ENCODE measurements around the gene SNX2. TPM values are rescaled to one million over a fixed set of nuclear protein-coding genes. Genes with fewer than 3 reads are reported as not detected.

The SNX2 gene
- total RNA-seq, 1 donor = 124 TPM

DNA sequence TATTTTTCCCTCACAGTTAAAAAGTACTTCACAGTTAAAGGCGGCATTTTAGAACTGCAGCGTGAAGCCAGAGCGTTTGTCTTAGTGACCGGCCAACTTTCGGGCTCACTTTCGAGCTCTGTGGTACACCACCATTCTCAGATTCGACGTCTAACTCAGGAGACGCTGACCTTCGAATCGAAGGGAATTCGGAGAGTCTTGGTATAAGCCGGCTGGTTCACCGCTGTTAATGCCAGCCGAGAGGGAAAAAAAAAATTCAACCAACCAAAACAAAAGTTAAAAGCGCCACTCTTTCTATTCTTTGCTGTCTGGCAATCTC, 70.0 kb downstream of the SNX2 start:
- Histone ChIP-seq H3K36me3 (ENCODE audit: insufficient read depth, low read length) (no peaks in the 10 kb centered on the region), H3K27me3 (ENCODE audit: insufficient read depth, low read length) (no peaks in the 10 kb centered on the region), H2AFZ (ENCODE audit: low read length) (peak overlapping the region; percentile 94), H3K27ac (ENCODE audit: low read depth, low read length) (peak overlapping the region; percentile 70), H3K79me2 (ENCODE audit: insufficient read depth, low read length) (peaks cover 25% of the 10 kb centered on the region), H3K4me3 (ENCODE audit: insufficient read depth, low read length) (peak overlapping the region; percentile 87), H3K4me1 (ENCODE audit: insufficient read depth, low read length) (peaks cover 27% of the 10 kb centered on the region), H3K9me3 (ENCODE audit: low read depth, low read length) (no peaks in the 10 kb centered on the region), H4K20me1 (ENCODE audit: insufficient read depth, low read length) (no peaks in the 10 kb centered on the region), H3K4me2 (ENCODE audit: insufficient read depth, low read length) (peak overlapping the region; percentile 96)
- TF ChIP-seq CTCF (IDR thresholded peaks at IDR 0.05; ENCODE audit: extremely low read depth, low read depth, low read length) = no peak
- no peak for DNase-seq (ENCODE audit: insufficient read length, low spot score, missing footprints)

GRCh38 chr5:122845229-122846050, 70.6 kb downstream of the SNX2 start, which contains the start of gene SNX24:
Gene SNX24, plus strand, starts transcription at chr5:122845613. Its CDS starts 21 bp downstream, at chr5:122845634.
- peak within 1 kb of the TSS; percentile 72 for H3K27ac ChIP-seq (ENCODE audit: low read depth, low read length)
- H3K27me3 ChIP-seq (ENCODE audit: insufficient read depth, low read length) = no peaks in the 10 kb centered on the region
- H3K36me3 ChIP-seq (ENCODE audit: insufficient read depth, low read length) = no peaks in the 10 kb centered on the region
- peak within 1 kb of the TSS; percentile 96 for H3K4me2 ChIP-seq (ENCODE audit: insufficient read depth, low read length)
- no peak for TF ChIP-seq CTCF (IDR thresholded peaks at IDR 0.05; ENCODE audit: extremely low read depth, low read depth, low read length)
- DNase-seq (ENCODE audit: insufficient read length, low spot score, missing footprints) = peak; percentile 96
- H3K4me1 ChIP-seq (ENCODE audit: insufficient read depth, low read length) = peaks cover 27% of the 10 kb centered on the region
- peaks cover 31% of the 10 kb centered on the region for H3K79me2 ChIP-seq (ENCODE audit: insufficient read depth, low read length)
- H3K4me3 ChIP-seq (ENCODE audit: insufficient read depth, low read length) = peak within 1 kb of the TSS; percentile 87
- H2AFZ ChIP-seq (ENCODE audit: low read length) = peak within 1 kb of the TSS; percentile 94
- no peaks in the 10 kb centered on the region for H3K9me3 ChIP-seq (ENCODE audit: low read depth, low read length)
- no peaks in the 10 kb centered on the region for H4K20me1 ChIP-seq (ENCODE audit: insufficient read depth, low read length)

GRCh38 chr5:122846051-122846550, 71.2 kb downstream of the SNX2 start:
- peak overlapping the region; percentile 72 for H3K27ac ChIP-seq (ENCODE audit: low read depth, low read length)
- peaks cover 2% of the 10 kb centered on the region for H4K20me1 ChIP-seq (ENCODE audit: insufficient read depth, low read length)
- TF ChIP-seq CTCF (IDR thresholded peaks at IDR 0.05; ENCODE audit: extremely low read depth, low read depth, low read length) = no peak
- peak overlapping the region; percentile 39 for H2AFZ ChIP-seq (ENCODE audit: low read length)
- peaks cover 27% of the 10 kb centered on the region for H3K4me1 ChIP-seq (ENCODE audit: insufficient read depth, low read length)
- H3K27me3 ChIP-seq (ENCODE audit: insufficient read depth, low read length) = no peaks in the 10 kb centered on the region
- peak overlapping the region; percentile 90 for H3K4me2 ChIP-seq (ENCODE audit: insufficient read depth, low read length)
- H3K79me2 ChIP-seq (ENCODE audit: insufficient read depth, low read length) = peaks cover 37% of the 10 kb centered on the region
- peak; percentile 84 for DNase-seq (ENCODE audit: insufficient read length, low spot score, missing footprints)
- H3K4me3 ChIP-seq (ENCODE audit: insufficient read depth, low read length) = peak overlapping the region; percentile 87
- no peaks in the 10 kb centered on the region for H3K36me3 ChIP-seq (ENCODE audit: insufficient read depth, low read length)
- no peaks in the 10 kb centered on the region for H3K9me3 ChIP-seq (ENCODE audit: low read depth, low read length)

GRCh38 chr5:122847687-122848081, 72.8 kb downstream of the SNX2 start:
- H3K27ac ChIP-seq (ENCODE audit: low read depth, low read length) = no peak overlapping the region
- TF ChIP-seq CTCF (IDR thresholded peaks at IDR 0.05; ENCODE audit: extremely low read depth, low read depth, low read length) = no peak
- H3K79me2 ChIP-seq (ENCODE audit: insufficient read depth, low read length) = peaks cover 48% of the 10 kb centered on the region
- no peaks in the 10 kb centered on the region for H3K36me3 ChIP-seq (ENCODE audit: insufficient read depth, low read length)
- no peak overlapping the region for H3K4me2 ChIP-seq (ENCODE audit: insufficient read depth, low read length)
- no peak for DNase-seq (ENCODE audit: insufficient read length, low spot score, missing footprints)
- no peak overlapping the region for H3K4me3 ChIP-seq (ENCODE audit: insufficient read depth, low read length)
- H3K27me3 ChIP-seq (ENCODE audit: insufficient read depth, low read length) = no peaks in the 10 kb centered on the region
- no peak overlapping the region for H2AFZ ChIP-seq (ENCODE audit: low read length)
- H3K4me1 ChIP-seq (ENCODE audit: insufficient read depth, low read length) = peaks cover 24% of the 10 kb centered on the region
- peaks cover 5% of the 10 kb centered on the region for H4K20me1 ChIP-seq (ENCODE audit: insufficient read depth, low read length)
- H3K9me3 ChIP-seq (ENCODE audit: low read depth, low read length) = no peaks in the 10 kb centered on the region

Measured in osteoblast (primary cell).